Measurements from ENCODE around the gene MED27. TPM values are rescaled to one million over a fixed set of nuclear protein-coding genes. Genes with fewer than 3 reads are reported as not detected.

Gene MED27
- total RNA-seq, 2 donors from 2014 or later: 29.8 to 37.0 TPM

- TF ChIP-seq, protein P1, sequence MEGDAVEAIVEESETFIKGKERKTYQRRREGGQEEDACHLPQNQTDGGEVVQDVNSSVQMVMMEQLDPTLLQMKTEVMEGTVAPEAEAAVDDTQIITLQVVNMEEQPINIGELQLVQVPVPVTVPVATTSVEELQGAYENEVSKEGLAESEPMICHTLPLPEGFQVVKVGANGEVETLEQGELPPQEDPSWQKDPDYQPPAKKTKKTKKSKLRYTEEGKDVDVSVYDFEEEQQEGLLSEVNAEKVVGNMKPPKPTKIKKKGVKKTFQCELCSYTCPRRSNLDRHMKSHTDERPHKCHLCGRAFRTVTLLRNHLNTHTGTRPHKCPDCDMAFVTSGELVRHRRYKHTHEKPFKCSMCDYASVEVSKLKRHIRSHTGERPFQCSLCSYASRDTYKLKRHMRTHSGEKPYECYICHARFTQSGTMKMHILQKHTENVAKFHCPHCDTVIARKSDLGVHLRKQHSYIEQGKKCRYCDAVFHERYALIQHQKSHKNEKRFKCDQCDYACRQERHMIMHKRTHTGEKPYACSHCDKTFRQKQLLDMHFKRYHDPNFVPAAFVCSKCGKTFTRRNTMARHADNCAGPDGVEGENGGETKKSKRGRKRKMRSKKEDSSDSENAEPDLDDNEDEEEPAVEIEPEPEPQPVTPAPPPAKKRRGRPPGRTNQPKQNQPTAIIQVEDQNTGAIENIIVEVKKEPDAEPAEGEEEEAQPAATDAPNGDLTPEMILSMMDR (conservative IDR thresholded peaks at IDR 0.05): no peak
- Mint-ChIP-seq H3K36me3 (ENCODE audit: low read depth) (no peaks in the 10 kb centered on the region), H3K4me1 (peaks cover 29% of the 10 kb centered on the region), H3K27ac (no peak overlapping the region), H3K4me3 (no peak overlapping the region), H3K9me3 (no peaks in the 10 kb centered on the region), H3K27me3 (ENCODE audit: insufficient read depth) (no peaks in the 10 kb centered on the region)
- Histone ChIP-seq H3K9ac (ENCODE audit: extremely low read depth, low read length, poor library complexity, severe bottlenecking) (no peak overlapping the region), H3K27me3 (ENCODE audit: control insufficient read depth, insufficient read depth, low read length, poor library complexity, severe bottlenecking) (no peaks in the 10 kb centered on the region), H3K27ac (ENCODE audit: low read depth, low read length) (no peak overlapping the region), H3K4me3 (ENCODE audit: low read length) (no peak overlapping the region), H3K4me1 (ENCODE audit: control insufficient read depth, insufficient read depth, low read length) (no peaks in the 10 kb centered on the region), H3K9me3 (ENCODE audit: control insufficient read depth, low read length) (no peaks in the 10 kb centered on the region), H3K36me3 (ENCODE audit: control insufficient read depth, insufficient read depth, low read length) (no peaks in the 10 kb centered on the region)
- DNase-seq: no peak
- 87 to 100% methylated on average over 1 to 3 of the region's 3 CpGs for WGBS, 2 experiments (ENCODE audit: insufficient coverage in 1 of 2, insufficient read length in 1 of 2)
Observed at GRCh38 chr9:132030626-132031325, 48.9 kb downstream of the MED27 start.

DNA sequence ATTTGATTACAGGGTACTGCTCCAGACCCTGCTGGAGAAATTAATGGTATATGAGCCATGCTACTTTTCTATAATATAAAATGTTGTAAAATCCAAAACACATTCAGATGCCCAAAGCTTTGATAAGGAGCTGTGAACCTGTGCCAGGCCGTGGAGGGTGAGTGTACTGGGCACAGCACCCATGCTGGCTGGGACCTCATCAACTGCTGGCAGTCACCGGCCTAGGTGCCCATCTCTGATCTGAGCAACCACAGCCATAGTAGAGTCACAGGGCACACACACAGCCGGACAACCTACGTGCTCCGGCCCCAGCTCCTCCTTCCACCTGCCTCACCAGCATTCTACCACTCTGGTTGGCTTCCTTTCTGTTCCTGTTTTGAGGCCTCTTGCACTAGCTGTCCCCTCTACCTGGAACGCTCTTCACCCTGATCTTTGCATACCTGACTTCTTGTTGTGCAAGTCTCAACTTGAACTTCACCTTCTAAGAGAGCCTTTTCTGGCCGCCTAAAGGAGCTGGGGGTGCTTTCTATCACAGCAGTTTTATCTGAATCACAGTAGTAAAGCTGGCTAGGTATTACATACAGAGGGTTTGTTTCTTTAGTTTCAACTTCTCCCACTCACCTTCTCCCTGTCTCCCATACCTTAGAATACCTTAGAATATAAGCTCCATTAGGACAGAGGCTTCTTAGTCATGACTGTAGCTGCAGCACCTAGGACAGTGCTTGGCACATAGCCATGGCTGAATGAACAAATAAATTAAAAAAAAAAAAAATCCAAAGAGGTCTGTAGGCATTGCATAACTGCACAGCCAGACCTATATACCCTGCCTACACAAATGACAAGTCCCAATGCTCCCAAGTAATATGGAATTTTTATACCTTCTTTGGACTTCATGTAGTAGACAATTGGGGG lies 51.7 kb downstream of the MED27 start:
- H3K36me3 ChIP-seq (ENCODE audit: control insufficient read depth, insufficient read depth, low read length): no peaks in the 10 kb centered on the region
- no peak overlapping the region for H3K4me3 Mint-ChIP-seq
- H3K27ac Mint-ChIP-seq: no peak overlapping the region
- no peaks in the 10 kb centered on the region for H3K9me3 Mint-ChIP-seq
- TF ChIP-seq, protein P1 (conservative IDR thresholded peaks at IDR 0.05): no peak
- H3K27me3 Mint-ChIP-seq (ENCODE audit: insufficient read depth): no peaks in the 10 kb centered on the region
- WGBS, 2 experiments (ENCODE audit: insufficient coverage in 1 of 2, insufficient read length in 1 of 2): 95 to 100% methylated on average over 6 to 7 of the region's 7 CpGs
- peaks cover 2% of the 10 kb centered on the region for H3K9me3 ChIP-seq (ENCODE audit: control insufficient read depth, low read length)
- no peaks in the 10 kb centered on the region for H3K36me3 Mint-ChIP-seq (ENCODE audit: low read depth)
- no peak for DNase-seq
- no peaks in the 10 kb centered on the region for H3K27me3 ChIP-seq (ENCODE audit: control insufficient read depth, insufficient read depth, low read length, poor library complexity, severe bottlenecking)
- H3K4me1 ChIP-seq (ENCODE audit: control insufficient read depth, insufficient read depth, low read length): no peaks in the 10 kb centered on the region
- peaks cover 34% of the 10 kb centered on the region for H3K4me1 Mint-ChIP-seq
- H3K4me3 ChIP-seq (ENCODE audit: low read length): no peak overlapping the region
- no peak overlapping the region for H3K9ac ChIP-seq (ENCODE audit: extremely low read depth, low read length, poor library complexity, severe bottlenecking)
- H3K27ac ChIP-seq (ENCODE audit: low read depth, low read length): no peak overlapping the region

DNA sequence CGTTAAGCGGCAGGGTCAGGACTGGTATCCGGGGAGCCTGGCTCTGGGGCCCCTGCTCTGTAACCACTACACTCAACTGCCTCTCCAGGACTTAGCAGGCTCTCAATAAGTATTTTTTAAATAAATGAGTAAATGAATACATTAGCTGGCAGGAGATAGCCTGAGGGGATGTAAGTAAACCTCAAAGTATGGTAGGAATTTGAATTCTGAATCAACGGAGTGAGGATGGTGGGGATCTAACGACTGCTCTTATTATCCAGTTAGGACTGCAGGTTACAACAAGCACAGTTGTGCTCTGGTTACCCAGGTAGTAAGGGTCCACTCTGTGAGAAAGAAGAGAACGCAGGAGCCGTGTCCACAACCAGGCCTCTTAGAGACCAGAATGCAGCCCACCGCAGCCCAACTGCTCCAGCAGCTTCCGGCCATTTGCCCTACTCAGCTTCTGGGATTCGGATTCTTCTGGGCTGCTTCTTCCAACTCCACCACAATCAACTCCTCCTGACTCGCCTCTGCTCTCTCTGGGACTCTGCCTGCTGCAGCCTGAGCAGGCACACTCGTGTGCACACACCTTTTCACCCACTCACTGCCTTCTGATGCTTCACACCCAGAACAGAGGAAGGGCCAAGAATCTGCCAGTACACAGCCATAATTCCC lies 52.6 kb downstream of the MED27 start:
- WGBS, 2 experiments (ENCODE audit: insufficient coverage in 1 of 2, insufficient read length in 1 of 2): 80 to 92% methylated on average over 6 to 12 of the region's 12 CpGs
- no peaks in the 10 kb centered on the region for H3K27me3 ChIP-seq (ENCODE audit: control insufficient read depth, insufficient read depth, low read length, poor library complexity, severe bottlenecking)
- Mint-ChIP-seq H3K36me3 (ENCODE audit: low read depth) (no peaks in the 10 kb centered on the region), H3K27me3 (ENCODE audit: insufficient read depth) (no peaks in the 10 kb centered on the region), H3K4me3 (no peak overlapping the region), H3K27ac (no peak overlapping the region), H3K9me3 (no peaks in the 10 kb centered on the region), H3K4me1 (peaks cover 28% of the 10 kb centered on the region)
- H3K9me3 ChIP-seq (ENCODE audit: control insufficient read depth, low read length): peaks cover 12% of the 10 kb centered on the region
- no peak overlapping the region for H3K9ac ChIP-seq (ENCODE audit: extremely low read depth, low read length, poor library complexity, severe bottlenecking)
- no peak overlapping the region for H3K4me3 ChIP-seq (ENCODE audit: low read length)
- TF ChIP-seq, protein P1 (conservative IDR thresholded peaks at IDR 0.05): no peak
- no peaks in the 10 kb centered on the region for H3K36me3 ChIP-seq (ENCODE audit: control insufficient read depth, insufficient read depth, low read length)
- no peak overlapping the region for H3K27ac ChIP-seq (ENCODE audit: low read depth, low read length)
- H3K4me1 ChIP-seq (ENCODE audit: control insufficient read depth, insufficient read depth, low read length): no peaks in the 10 kb centered on the region
- DNase-seq: no peak

All from endodermal cell (in vitro differentiated cells).